GM12878 (cell line): ENCODE data around the gene HIVEP3. TPM values are rescaled to one million over a fixed set of nuclear protein-coding genes. Genes with fewer than 3 reads are reported as not detected.

Experiments used
- ASH2L ChIP-seq: fragments of 300-600, 200-600 bp; sonication (generic); IDR thresholded peaks from 2 replicates; pipeline ENCODE4 v1.6.1; 2017; ENCODE audit warnings: low read depth, mild to moderate bottlenecking, borderline replicate concordance
- BCL3 ChIP-seq: IDR thresholded peaks from 2 replicates; pipeline ENCODE4 v1.6.1; 2011; ENCODE audit warnings: borderline replicate concordance, low read depth, mild to moderate bottlenecking, moderate library complexity, low read length; ENCODE audit not compliant: insufficient read depth, poor library complexity, severe bottlenecking
- BRCA1 ChIP-seq: IDR thresholded peaks from 2 replicates; pipeline ENCODE4 v1.6.1; 2011; ENCODE audit warnings: low read depth, low read length, improper control_type of control experiment
- CTCF ChIP-seq, 3 experiments: IDR thresholded peaks in 2 of 3; conservative IDR thresholded peaks in 1 of 3; 2 replicates each; pipeline ENCODE4 v1.5.1; 2011; ENCODE audit warnings: low read depth in 3 of 3, low read length in 3 of 3, mild to moderate bottlenecking in 3 of 3, control low read depth in 2 of 3, moderate library complexity in 2 of 3, inconsistent platforms in 1 of 3, mixed read lengths in 1 of 3; ENCODE audit not compliant: control insufficient read depth in 2 of 3, insufficient read depth in 1 of 3; ENCODE audit errors: extremely low read depth in 1 of 3
- EZH2 ChIP-seq: IDR thresholded peaks from 2 replicates; pipeline ENCODE4 v1.6.1; 2012; ENCODE audit warnings: low read depth, mild to moderate bottlenecking, control low read depth, inconsistent platforms, low read length, borderline replicate concordance; ENCODE audit not compliant: control insufficient read depth
- HDAC6 ChIP-seq: fragments of 200-600 bp; sonication (generic); IDR thresholded peaks from one replicate; pipeline ENCODE4 v1.8.0; 2017; ENCODE audit warnings: antibody characterized with exemption; ENCODE audit not compliant: unreplicated experiment
- MEF2A ChIP-seq: IDR thresholded peaks from 2 replicates; pipeline ENCODE4 v1.6.1; 2011; ENCODE audit warnings: low read depth, mild to moderate bottlenecking, low read length, moderate library complexity; ENCODE audit not compliant: insufficient read depth
- NFYB ChIP-seq: IDR thresholded peaks from 2 replicates; pipeline ENCODE4 v1.6.1; 2011; ENCODE audit warnings: low read depth, mild to moderate bottlenecking, low read length, improper control_type of control experiment, moderate library complexity; ENCODE audit not compliant: insufficient read depth
- NR2C2 ChIP-seq: IDR thresholded peaks from 2 replicates; pipeline ENCODE4 v1.6.1; 2011; ENCODE audit warnings: borderline replicate concordance, low read depth; ENCODE audit not compliant: control insufficient read depth, insufficient read length
- NR2F1 ChIP-seq: fragments of 450-650 bp; conservative IDR thresholded peaks from 2 replicates; pipeline ENCODE4 v1.6.1; 2017; ENCODE audit warnings: mild to moderate bottlenecking
- PBX3 ChIP-seq: IDR thresholded peaks from 2 replicates; pipeline ENCODE4 v1.6.1; 2011; ENCODE audit warnings: mild to moderate bottlenecking, low read depth, low read length, moderate library complexity; ENCODE audit not compliant: insufficient replicate concordance
- POLR2AphosphoS2 ChIP-seq: IDR thresholded peaks from 2 replicates; pipeline ENCODE4 v1.6.1; 2011; ENCODE audit warnings: low read depth, mild to moderate bottlenecking, low read length, improper control_type of control experiment, moderate library complexity
- RB1 ChIP-seq: fragments of 450-650 bp; formaldehyde crosslinking; IDR thresholded peaks from 2 replicates; pipeline ENCODE4 v1.6.1; 2017; ENCODE audit warnings: mild to moderate bottlenecking, borderline replicate concordance
- RBBP5 ChIP-seq: fragments of 200-600 bp; sonication (generic); conservative IDR thresholded peaks from 2 replicates; pipeline ENCODE4 v1.6.1; 2016
- RELA ChIP-seq: fragments of 450-650 bp; IDR thresholded peaks from 2 replicates; pipeline ENCODE4 v1.8.0; 2014; ENCODE audit warnings: borderline replicate concordance; ENCODE audit not compliant: partially characterized antibody
- RUNX3 ChIP-seq: IDR thresholded peaks from 2 replicates; pipeline ENCODE4 v1.6.1; 2012; ENCODE audit warnings: low read length, inconsistent platforms
- SIN3A ChIP-seq: IDR thresholded peaks from 2 replicates; pipeline ENCODE4 v1.6.1; 2012; ENCODE audit warnings: low read depth, low read length, improper control_type of control experiment
- SREBF2 ChIP-seq: IDR thresholded peaks from 2 replicates; pipeline ENCODE4 v1.6.1; 2012; ENCODE audit warnings: mild to moderate bottlenecking, low read length
- STAT1 ChIP-seq: fragments of 450-650 bp; conservative IDR thresholded peaks from 2 replicates; pipeline ENCODE4 v1.6.1; 2014; ENCODE audit warnings: antibody characterized with exemption, mild to moderate bottlenecking
- ZBTB40 ChIP-seq: fragments of 450-650 bp; IDR thresholded peaks from 2 replicates; pipeline ENCODE4 v1.6.1; 2016; ENCODE audit warnings: mild to moderate bottlenecking, moderate library complexity, borderline replicate concordance
- ZNF24 ChIP-seq: fragments of 450-650 bp; IDR thresholded peaks from 2 replicates; pipeline ENCODE4 v1.6.1; 2017; ENCODE audit warnings: antibody characterized with exemption, mild to moderate bottlenecking
- polyA plus RNA-seq, 11 experiments: library from polyadenylated mRNA; depleted of rRNA in 4 of 11; unstranded in 6 of 11; stranded (reverse) in 5 of 11; fragments of >200 nt; fragmentation: Nextera tagmentation in 4 of 11; fragmentation: Illumina TruSeq in 1 of 11; extraction: Ambion mirVana in 4 of 11; extraction: Trizol in 1 of 11; gene quantifications; 1 replicate in 1 of 11; 2 replicates in 10 of 11; pipeline versions ENCODE4 v1.2.1 to v1.2.3, GENCODE V29; 2011 to 2016; ENCODE audit warnings: inconsistent platforms in 2 of 11, missing spikeins in 2 of 11, low read depth in 1 of 11
- total RNA-seq, 4 experiments: library from RNA; depleted of rRNA in 3 of 4; stranded (reverse); fragments of >200 nt in 3 of 4; fragmentation: Illumina TruSeq in 1 of 4; extraction: Trizol in 1 of 4; gene quantifications; 2 replicates each; pipeline versions ENCODE4 v1.2.1 to v1.2.3, GENCODE V29; 2013 to 2021

Gene HIVEP3
- total and polyA plus RNA-seq, 10 of the 15 experiments (the other 5 are each of a cell fraction or from before 2014, with no cell fraction given), result 1.8 to 13.6 (median 3.8) TPM

GRCh38 chr1:41726899-41727748, 191.6 kb downstream of the HIVEP3 start (continued):
- peak; percentile 30 to 41 (median 30); a peak in 4 of 6 replicates for TF ChIP-seq CTCF (IDR thresholded peaks at IDR 0.05 in 2 of 3, conservative IDR thresholded peaks at IDR 0.05 in 1 of 3; ENCODE audit: control insufficient read depth in 2 of 3, extremely low read depth in 1 of 3, insufficient read depth in 1 of 3, low read depth in 3 of 3, low read length in 3 of 3)
- TF ChIP-seq ZNF24, result no peak
- TF ChIP-seq NFYB, result no peak
- TF ChIP-seq RB1, result 0 out of 2 replicates have a peak, but pooled peaks have one; percentile 14
- peak; percentile 40; the same call in 1 of the 2 replicates for TF ChIP-seq SIN3A
- TF ChIP-seq RELA, result peak; percentile 72
- TF ChIP-seq ZBTB40, result no peak
- peak; percentile 60 for TF ChIP-seq NR2F1
- no peak for TF ChIP-seq PBX3
- no peak for TF ChIP-seq ASH2L
- TF ChIP-seq BCL3, result peak; percentile 81
- no peak for TF ChIP-seq NR2C2
- TF ChIP-seq HDAC6, result no peak
- TF ChIP-seq STAT1, result no peak
- no peak for TF ChIP-seq SREBF2
- no peak for TF ChIP-seq EZH2
- no peak for TF ChIP-seq RBBP5
- peak; percentile 81 for TF ChIP-seq RUNX3
- TF ChIP-seq BRCA1, result no peak
- no peak for TF ChIP-seq MEF2A
- no peak; the same call in 1 of the 2 replicates for TF ChIP-seq POLR2AphosphoS2
